Heart left ventricle (tissue), 16 donors: ENCODE measurements around the gene ZNF516. TPM values are rescaled to one million over a fixed set of nuclear protein-coding genes. Genes with fewer than 3 reads are reported as not detected.

Experiments
- ATAC-seq, 4 donors: fragments of 200-7000 bp; cut with Tn5 transposase; one replicate each; pipeline ENCODE4 v1.9.1; 2020 to 2022; ENCODE audit warnings: moderate library complexity in 4 of 4, mild to moderate bottlenecking in 3 of 4, moderate number of reproducible peaks in 1 of 4
- DNase-seq, 5 donors: peaks; one replicate each; pipeline ENCODE4 v3.0.0-alpha.2; 2020
- H3K27ac ChIP-seq, 12 donors: fragments of 200-600 bp; sonication (generic) in 4 of 12; one replicate each; pipeline versions ENCODE4 v1.5.0 to v1.8.0; 2016 to 2022; ENCODE audit warnings: mild to moderate bottlenecking in 2 of 12
- H3K27me3 ChIP-seq, 9 donors: fragments of 200-600 bp; sonication (generic) in 2 of 9; one replicate each; pipeline versions ENCODE4 v1.5.1 to v1.8.0; 2016 to 2022; ENCODE audit warnings: mild to moderate bottlenecking in 3 of 9
- H3K36me3 ChIP-seq, 9 donors: fragments of 200-600 bp; sonication (generic) in 2 of 9; one replicate each; pipeline versions ENCODE4 v1.5.0 to v1.8.0; 2018 to 2022; ENCODE audit warnings: mild to moderate bottlenecking in 2 of 9
- H3K4me1 ChIP-seq, 12 donors: fragments of 200-600 bp; sonication (generic) in 4 of 12; one replicate each; pipeline versions ENCODE4 v1.5.0 to v1.8.0; 2016 to 2022; ENCODE audit warnings: mild to moderate bottlenecking in 3 of 12
- H3K4me3 ChIP-seq, 12 donors: fragments of 200-600 bp; sonication (generic) in 4 of 12; one replicate each; pipeline versions ENCODE4 v1.5.0 to v1.8.0; 2017 to 2022; ENCODE audit warnings: mild to moderate bottlenecking in 9 of 12, moderate library complexity in 4 of 12
- H3K9me3 ChIP-seq, 12 donors: fragments of 200-600 bp; sonication (generic) in 4 of 12; one replicate each; pipeline versions ENCODE4 v1.5.0 to v1.8.0; 2016 to 2022; ENCODE audit warnings: mild to moderate bottlenecking in 1 of 12
- CTCF ChIP-seq, 12 donors: fragments of 200-600 bp; sonication (generic) in 4 of 12; IDR thresholded peaks; one replicate each; pipeline versions ENCODE4 v1.5.0 to v1.8.0; 2018 to 2022; ENCODE audit warnings: antibody characterized with exemption in 12 of 12, mild to moderate bottlenecking in 5 of 12
- POLR2A ChIP-seq, 2 donors: fragments of 450-650 bp; IDR thresholded peaks; one replicate each; pipeline ENCODE4 v1.6.1; 2017; ENCODE audit warnings: antibody characterized with exemption in 2 of 2, mild to moderate bottlenecking in 2 of 2, moderate library complexity in 2 of 2
- WGBS, 4 donors: extraction: QIAGEN DNeasy Blood & Tissue Kit in 2 of 4; methylation state at CpG; one replicate each; pipeline versions ENCODE4 v1.1.5 to v1.1.7; 2013 to 2018; 5-methylcytosine and 5-hydroxymethylcytosine counted together
- intact Hi-C, 10 donors: fragments of 100-400 bp; cut with DNase I; formaldehyde crosslinking; loops; one replicate each; pipeline versions ENCODE4 v1.11.1 to v1.14.2; 2022
- polyA plus RNA-seq, 2 donors: library from polyadenylated mRNA; stranded (reverse); fragments of 200-250 nt; gene quantifications; one replicate each; pipeline ENCODE4 v1.2.3, GENCODE V29; 2013
- total RNA-seq, 9 donors: library from RNA; depleted of rRNA in 2 of 9; stranded (reverse); fragments of >200 nt in 2 of 9; fragmentation: NEBNext Ultra II Directional in 3 of 9; extraction: Animal tissue kit (Norgen Biotek cat#: 25700) in 3 of 9; gene quantifications; one replicate each; pipeline versions ENCODE4 v1.1.0 to v1.2.4, GENCODE V29; 2016 to 2023
- donor health status: ischemic (EF 13 %, LVEDD 7.1; RV severe dilation, severe dysfunction).
- donor health status: healthy with polysubstance abuse.
- donor health status: DM: no; HTN: yes; CAD: no.
- donor health status: DM: no; HTN: no; CAD: no.
- donor health status: ischemic (EF 25% LVEDD 6.9; RV normal size, moderate dysfunction).
- donor health status: ischemic (EF 25% LVEDD 5.7; RV mildly dilated, moderate dysfunction).
- donor health status: healthy.
- donor health status: DM: yes; HTN: yes; CAD: no.
- donor health status: ischemic (EF 35%, LVEDD 5.7; RV mildly dilated, moderate dysfunction).
- donor health status: nonischemic (EF 11% LVEDD 7.7; RV severe dilation, severe dysfunction).
- donor health status: DM: yes; HTN: yes; CAD: no.
- donor health status: PGD.
- donor health status: ischemic (EF 29% LVEDD 5.4; RV normal size, mild dysfunction).
- donor health status: nonischemic (EF 23%, LVEDD 6.1; RV moderate dilation, normal function).

ZNF516 gene
- total and polyA plus RNA-seq, 11 donors = 4.8 to 24.8 (median 14.6) TPM

GRCh38 chr18:76446321-76447257, 48.5 kb downstream of the ZNF516 start:
- DNase-seq (peak in 1 of 5 donors; percentile 11), ATAC-seq (no peak)
- no peak for TF ChIP-seq CTCF (IDR thresholded peaks at IDR 0.05)
- intact Hi-C loops = no loop called here
- Histone ChIP-seq H3K36me3 (peaks cover 2 to 19% (median 12%) of the 10 kb centered on the region in 9 donors), H3K4me3 (no peak overlapping the region), H3K9me3 (no peaks in the 10 kb centered on the region), H3K27me3 (no peaks in the 10 kb centered on the region), H3K4me1 (peaks cover 0 to 68% (median 44%) of the 10 kb centered on the region in 12 donors), H3K27ac (peak overlapping the region in 1 of 12 donors; percentile 24)
- 75 to 85% (median 80%) methylated on average over 15 to 20 of the region's 20 CpGs for WGBS, 4 donors

GRCh38 chr18:76445741-76446232, 49.3 kb downstream of the ZNF516 start:
- Histone ChIP-seq H3K27ac (peak overlapping the region in 2 of 12 donors; percentile 24 to 41), H3K4me3 (no peak overlapping the region), H3K36me3 (peaks cover 5 to 27% (median 20%) of the 10 kb centered on the region in 9 donors), H3K27me3 (no peaks in the 10 kb centered on the region), H3K4me1 (peaks cover 0 to 62% (median 42%) of the 10 kb centered on the region in 12 donors), H3K9me3 (no peaks in the 10 kb centered on the region)
- intact Hi-C loops = no loop called here
- 54 to 70% (median 64%) methylated on average over 11 of the region's 11 CpGs for WGBS, 4 donors
- peak; percentile 30 to 46 (median 32) for ATAC-seq
- no peak for TF ChIP-seq POLR2A (IDR thresholded peaks at IDR 0.05)
- TF ChIP-seq CTCF (IDR thresholded peaks at IDR 0.05) = no peak
- peak in 1 of 5 donors; percentile 17 for DNase-seq

- Histone ChIP-seq H3K4me1 (peaks cover 0 to 60% (median 39%) of the 10 kb centered on the region in 12 donors), H3K4me3 (no peak overlapping the region), H3K27me3 (no peaks in the 10 kb centered on the region), H3K36me3 (peaks cover 5 to 32% (median 25%) of the 10 kb centered on the region in 9 donors), H3K9me3 (no peaks in the 10 kb centered on the region), H3K27ac (peak overlapping the region in 2 of 12 donors; percentile 24 to 41)
- 52 to 63% (median 57%) methylated on average over 3 of the region's 3 CpGs for WGBS, 4 donors
- intact Hi-C loops = no loop called here
- DNase-seq = no peak
- TF ChIP-seq POLR2A (IDR thresholded peaks at IDR 0.05) (no peak), CTCF (IDR thresholded peaks at IDR 0.05) (no peak)
- peak in 1 of 4 donors; percentile 36 for ATAC-seq
These were observed 49.8 kb downstream of the ZNF516 start for GRCh38 chr18:76445275-76445674.

- Histone ChIP-seq H3K36me3 (peaks cover 5 to 38% (median 30%) of the 10 kb centered on the region in 9 donors), H3K9me3 (no peaks in the 10 kb centered on the region), H3K27ac (no peak overlapping the region), H3K27me3 (no peaks in the 10 kb centered on the region), H3K4me1 (peaks cover 0 to 55% (median 35%) of the 10 kb centered on the region in 12 donors), H3K4me3 (no peak overlapping the region)
- DNase-seq (peak in 1 of 5 donors; percentile 6), ATAC-seq (no peak)
- WGBS, 4 donors = 81 to 89% (median 84%) methylated on average over 13 of the region's 13 CpGs
- TF ChIP-seq CTCF (IDR thresholded peaks at IDR 0.05) = no peak
- no peak for TF ChIP-seq POLR2A (IDR thresholded peaks at IDR 0.05)
- intact Hi-C loops = no loop called here
These were observed 50.5 kb downstream of the ZNF516 start for GRCh38 chr18:76444446-76445105.
